VCaP (cell line): Measurements from ENCODE around the gene LTBP3.

Experiments used
- H3K27ac ChIP-seq: fragments of 450-650 bp; 2 replicates; pipeline ENCODE4 v1.5.1; 2017
- TF ChIP-seq, protein P1 (sequence below): fragments of 450-650 bp; conservative IDR thresholded peaks from 2 replicates; pipeline ENCODE4 v1.5.1; 2017; ENCODE audit warnings: mild to moderate bottlenecking, moderate library complexity

Gene LTBP3

DNA sequence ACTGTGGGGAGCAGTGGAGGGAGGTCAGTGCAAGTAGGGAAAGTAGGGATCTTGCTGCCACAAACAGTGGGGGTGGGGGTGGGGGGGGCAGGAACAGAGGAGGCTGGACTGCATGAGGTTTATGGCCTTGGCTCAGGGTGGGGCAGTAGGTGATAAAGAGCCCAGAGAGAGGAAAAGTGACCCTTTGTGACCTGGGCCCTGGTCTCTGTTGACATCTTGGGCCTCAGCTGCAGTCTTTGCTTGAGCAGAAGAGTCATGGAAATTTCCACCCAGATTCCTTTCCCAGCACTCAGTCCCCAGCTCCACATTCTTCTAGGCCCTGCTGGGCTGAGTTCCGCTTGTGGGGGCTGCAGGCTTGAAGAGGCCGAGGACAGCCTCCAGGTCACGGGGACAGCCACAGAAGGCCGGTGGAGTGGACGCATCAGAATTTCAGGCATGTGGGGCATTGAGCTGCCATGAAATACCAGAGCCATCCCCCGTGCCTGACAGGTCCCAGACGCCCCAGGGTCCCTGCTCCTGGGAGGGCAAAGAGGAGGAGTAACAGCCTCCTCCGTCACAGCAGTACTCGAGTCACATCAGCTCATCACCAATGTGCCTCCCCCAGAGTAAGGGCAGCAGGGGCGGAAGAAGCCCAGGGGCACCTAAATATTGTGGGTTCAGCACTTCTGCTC, 69.0 kb downstream of the LTBP3 start:
- TF ChIP-seq, protein P1, sequence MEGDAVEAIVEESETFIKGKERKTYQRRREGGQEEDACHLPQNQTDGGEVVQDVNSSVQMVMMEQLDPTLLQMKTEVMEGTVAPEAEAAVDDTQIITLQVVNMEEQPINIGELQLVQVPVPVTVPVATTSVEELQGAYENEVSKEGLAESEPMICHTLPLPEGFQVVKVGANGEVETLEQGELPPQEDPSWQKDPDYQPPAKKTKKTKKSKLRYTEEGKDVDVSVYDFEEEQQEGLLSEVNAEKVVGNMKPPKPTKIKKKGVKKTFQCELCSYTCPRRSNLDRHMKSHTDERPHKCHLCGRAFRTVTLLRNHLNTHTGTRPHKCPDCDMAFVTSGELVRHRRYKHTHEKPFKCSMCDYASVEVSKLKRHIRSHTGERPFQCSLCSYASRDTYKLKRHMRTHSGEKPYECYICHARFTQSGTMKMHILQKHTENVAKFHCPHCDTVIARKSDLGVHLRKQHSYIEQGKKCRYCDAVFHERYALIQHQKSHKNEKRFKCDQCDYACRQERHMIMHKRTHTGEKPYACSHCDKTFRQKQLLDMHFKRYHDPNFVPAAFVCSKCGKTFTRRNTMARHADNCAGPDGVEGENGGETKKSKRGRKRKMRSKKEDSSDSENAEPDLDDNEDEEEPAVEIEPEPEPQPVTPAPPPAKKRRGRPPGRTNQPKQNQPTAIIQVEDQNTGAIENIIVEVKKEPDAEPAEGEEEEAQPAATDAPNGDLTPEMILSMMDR = no peak
- H3K27ac ChIP-seq = peak overlapping the region; percentile 100
